MG63 (cell line): ENCODE data around the gene KRAS. TPM values are rescaled to one million over a fixed set of nuclear protein-coding genes. Genes with fewer than 3 reads are reported as not detected.

Experiments used
- DNase-seq: peaks from one replicate; pipeline ENCODE4 v3.0.0-alpha.2; 2020
- H3K27me3 ChIP-seq: fragments of 250-450 bp; sonication (Bioruptor Pico); 2 replicates; pipeline ENCODE4 v1.5.1; 2020; ENCODE audit warnings: mild to moderate bottlenecking, moderate library complexity
- H3K36me3 ChIP-seq: fragments of 250-450 bp; sonication (Bioruptor Pico); 2 replicates; pipeline ENCODE4 v1.5.1; 2020; ENCODE audit warnings: mild to moderate bottlenecking, moderate library complexity
- H3K4me3 ChIP-seq: fragments of 250-450 bp; sonication (Bioruptor Pico); 2 replicates; pipeline ENCODE4 v1.5.1; 2020; ENCODE audit warnings: mild to moderate bottlenecking, moderate library complexity
- H3K9me3 ChIP-seq: fragments of 250-450 bp; sonication (Bioruptor Pico); 2 replicates; pipeline ENCODE4 v1.5.1; 2020; ENCODE audit warnings: mild to moderate bottlenecking, moderate library complexity
- total RNA-seq: library from RNA; depleted of rRNA; stranded (reverse); fragments of >200 nt; shearing (Covaris generic); gene quantifications from 2 replicates; pipeline ENCODE4 v1.2.3, GENCODE V29; 2014; ENCODE audit warnings: low replicate concordance

The KRAS gene
- total RNA-seq, 1 experiment from 2014 or later = 4.1 TPM

- H3K9me3 ChIP-seq = no peaks in the 10 kb centered on the region
- no peaks in the 10 kb centered on the region for H3K27me3 ChIP-seq
- no peak overlapping the region for H3K4me3 ChIP-seq
- no peak for DNase-seq
- peaks cover 17% of the 10 kb centered on the region for H3K36me3 ChIP-seq
Measured at GRCh38 chr12:25241167-25242020, 9.3 kb downstream of the KRAS start.

DNA sequence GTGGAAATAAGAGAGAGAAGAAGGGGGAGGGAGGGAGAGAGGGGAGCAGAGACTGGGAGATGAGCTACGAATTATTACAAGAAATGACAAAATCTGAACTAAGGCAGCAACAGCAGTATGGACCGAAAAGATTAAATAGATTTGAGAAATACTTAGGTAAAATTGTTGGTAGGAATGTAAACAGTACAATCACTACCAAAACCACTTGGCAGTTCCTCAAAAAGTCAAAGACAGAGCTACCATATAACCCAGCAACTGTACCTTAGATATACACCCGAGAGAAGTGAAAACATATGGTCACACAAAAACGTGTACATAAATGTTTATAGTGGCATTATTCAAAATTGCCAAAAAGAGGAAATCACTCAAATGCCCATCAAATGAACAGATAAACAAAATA, 14.1 kb downstream of the KRAS start:
- peaks cover 19% of the 10 kb centered on the region for H3K36me3 ChIP-seq
- no peaks in the 10 kb centered on the region for H3K9me3 ChIP-seq
- H3K27me3 ChIP-seq = no peaks in the 10 kb centered on the region
- DNase-seq = no peak
- no peak overlapping the region for H3K4me3 ChIP-seq

- peak; percentile 19 for DNase-seq
- H3K36me3 ChIP-seq = peaks cover 19% of the 10 kb centered on the region
Measured at GRCh38 chr12:25236190-25236589, 14.5 kb downstream of the KRAS start.

DNA sequence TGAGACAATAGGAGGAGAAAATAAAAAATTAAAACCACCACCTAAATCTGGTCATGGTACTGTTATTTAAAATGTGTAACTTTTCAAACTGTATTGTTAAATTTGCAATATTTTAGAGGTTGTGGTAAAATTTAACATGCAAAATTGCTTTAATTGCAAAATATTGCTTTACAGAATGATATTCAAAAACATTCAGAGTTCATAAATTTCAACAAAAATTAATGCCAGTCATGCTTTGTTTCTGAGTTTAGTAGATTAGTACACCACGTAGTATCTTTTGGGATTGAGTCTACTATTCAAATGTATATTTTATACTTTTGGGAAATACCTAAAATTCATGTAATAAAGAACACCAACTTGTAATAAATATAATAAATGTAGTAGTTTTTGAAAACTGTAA, 37.4 kb downstream of the KRAS start:
- Histone ChIP-seq H3K9me3 (no peaks in the 10 kb centered on the region), H3K4me3 (no peak overlapping the region), H3K27me3 (no peaks in the 10 kb centered on the region), H3K36me3 (peaks cover 13% of the 10 kb centered on the region)
- DNase-seq = no peak

More at GRCh38 chr12:25236190-25236589, 14.5 kb downstream of the KRAS start:
- Histone ChIP-seq H3K27me3 (no peaks in the 10 kb centered on the region), H3K9me3 (no peaks in the 10 kb centered on the region), H3K4me3 (no peak overlapping the region)

DNA sequence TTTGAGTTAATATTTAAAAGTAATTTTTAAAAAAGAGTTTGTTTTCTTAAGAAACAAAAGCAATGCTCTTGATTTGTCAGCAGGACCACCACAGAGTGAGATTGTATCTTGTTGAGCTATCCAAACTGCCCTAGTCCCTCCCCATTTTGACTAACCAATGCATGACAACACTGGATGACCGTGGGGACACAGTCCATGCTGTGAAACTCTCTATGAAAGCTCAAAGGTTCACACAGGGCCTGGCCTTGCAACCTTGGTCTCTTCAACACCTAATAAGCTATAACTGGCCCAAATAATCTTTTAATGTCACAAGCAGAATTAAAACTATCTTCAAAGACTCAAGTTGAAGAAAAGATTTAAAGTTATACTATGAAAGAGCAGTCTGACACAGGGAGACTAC, 42.2 kb downstream of the KRAS start:
- Histone ChIP-seq H3K4me3 (no peak overlapping the region), H3K27me3 (no peaks in the 10 kb centered on the region), H3K9me3 (no peaks in the 10 kb centered on the region), H3K36me3 (peaks cover 42% of the 10 kb centered on the region)
- no peak for DNase-seq

GRCh38 chr12:25207846-25208245, 42.9 kb downstream of the KRAS start:
- no peak for DNase-seq
- Histone ChIP-seq H3K36me3 (peaks cover 42% of the 10 kb centered on the region), H3K27me3 (no peaks in the 10 kb centered on the region), H3K4me3 (no peak overlapping the region), H3K9me3 (no peaks in the 10 kb centered on the region)

- Histone ChIP-seq H3K36me3 (peaks cover 42% of the 10 kb centered on the region), H3K4me3 (no peak overlapping the region), H3K27me3 (no peaks in the 10 kb centered on the region), H3K9me3 (no peaks in the 10 kb centered on the region)
- no peak for DNase-seq
Measured at GRCh38 chr12:25207411-25207810, 43.3 kb downstream of the KRAS start.

DNA sequence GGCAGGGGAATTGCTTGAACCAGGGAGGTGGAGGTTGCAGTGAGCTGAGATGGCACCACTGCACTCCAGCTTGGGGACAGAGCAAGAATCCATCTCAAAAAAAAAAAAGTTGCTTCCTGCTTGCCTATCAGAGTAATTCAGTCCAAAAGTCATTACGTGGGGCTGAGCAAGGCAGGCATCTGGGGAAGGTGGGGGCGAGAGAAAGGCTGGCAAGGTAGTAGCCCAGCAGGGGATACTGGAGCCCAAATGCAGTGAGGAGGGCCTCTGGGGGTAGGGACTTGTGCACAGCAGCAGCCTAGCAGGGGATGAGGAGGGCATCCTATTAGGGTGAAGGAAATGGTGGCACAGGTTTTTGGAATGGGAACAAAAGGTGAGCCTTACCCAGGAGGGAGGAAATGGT, 48.6 kb downstream of the KRAS start:
- DNase-seq = no peak
- peaks cover 32% of the 10 kb centered on the region for H3K36me3 ChIP-seq
- no peak overlapping the region for H3K4me3 ChIP-seq

GRCh38 chr12:25200703-25201102, 50.0 kb downstream of the KRAS start:
- Histone ChIP-seq H3K4me3 (no peak overlapping the region), H3K36me3 (peaks cover 33% of the 10 kb centered on the region), H3K9me3 (no peaks in the 10 kb centered on the region), H3K27me3 (no peaks in the 10 kb centered on the region)
- peak; percentile 62 for DNase-seq

More for the DNA sequence above, 48.6 kb downstream of the KRAS start:
- no peaks in the 10 kb centered on the region for H3K9me3 ChIP-seq
- H3K27me3 ChIP-seq = no peaks in the 10 kb centered on the region

DNA sequence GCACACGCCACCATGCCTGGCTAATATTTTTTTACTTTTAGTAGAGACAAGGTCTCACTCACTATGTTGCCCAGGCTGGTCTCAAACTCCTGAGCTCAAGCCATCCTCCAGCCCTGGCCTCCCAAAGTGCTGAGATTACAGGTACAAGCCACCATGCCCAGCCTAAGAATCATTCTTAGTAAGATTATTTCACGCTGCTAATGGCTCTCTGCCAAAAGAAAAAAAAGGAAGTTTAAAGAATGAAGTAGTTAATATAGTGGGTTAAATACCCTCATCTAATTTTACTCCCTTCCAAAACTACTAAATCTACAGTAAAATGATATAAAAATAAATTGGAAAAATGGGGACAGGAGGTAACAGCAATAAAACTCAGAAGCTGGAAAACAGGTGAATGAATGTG, 53.1 kb downstream of the KRAS start:
- H3K4me3 ChIP-seq = no peak overlapping the region
- DNase-seq = no peak
- H3K27me3 ChIP-seq = no peaks in the 10 kb centered on the region
- H3K9me3 ChIP-seq = no peaks in the 10 kb centered on the region
- H3K36me3 ChIP-seq = peaks cover 16% of the 10 kb centered on the region

GRCh38 chr12:25195056-25195971, 55.4 kb downstream of the KRAS start, which contains the start of the genes DNAI7 and ETFRF1:
Gene DNAI7 (minus strand): TSS chr12:25195160. CDS start chr12:25195078, 82 bp downstream.
Gene ETFRF1 (plus strand): TSS chr12:25195237. CDS start chr12:25203957, 8,720 bp downstream.
- Histone ChIP-seq H3K4me3 (peak within 1 kb of the TSS; percentile 80), H3K27me3 (no peaks in the 10 kb centered on the region), H3K9me3 (no peaks in the 10 kb centered on the region), H3K36me3 (peaks cover 16% of the 10 kb centered on the region)
- DNase-seq = peak; percentile 99

DNA sequence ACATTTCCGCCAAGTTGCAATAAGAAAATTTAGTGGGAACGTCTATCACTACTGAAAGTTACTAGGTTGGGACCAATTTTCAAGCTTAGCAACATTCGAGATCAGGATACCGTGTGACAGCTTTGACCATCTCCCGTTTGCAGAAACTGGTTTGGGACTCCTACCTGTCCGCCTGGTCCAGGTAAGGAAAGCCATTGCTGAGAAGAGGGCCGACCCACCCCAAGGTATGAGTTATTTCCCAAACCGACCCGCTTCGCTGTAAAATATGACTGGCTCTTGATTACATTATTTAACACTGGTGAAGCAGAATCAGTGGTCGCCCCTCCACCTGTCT, 56.0 kb downstream of the KRAS start:
- Histone ChIP-seq H3K4me3 (peak overlapping the region; percentile 80), H3K36me3 (peaks cover 16% of the 10 kb centered on the region), H3K27me3 (no peaks in the 10 kb centered on the region), H3K9me3 (no peaks in the 10 kb centered on the region)
- no peak for DNase-seq

- H3K36me3 ChIP-seq = peaks cover 16% of the 10 kb centered on the region
Measured at GRCh38 chr12:25194214-25194613, 56.5 kb downstream of the KRAS start.

GRCh38 chr12:25190793-25191192, 59.9 kb downstream of the KRAS start:
- DNase-seq = no peak
- H3K27me3 ChIP-seq = no peaks in the 10 kb centered on the region
- H3K4me3 ChIP-seq = no peak overlapping the region
- no peaks in the 10 kb centered on the region for H3K9me3 ChIP-seq
- no peaks in the 10 kb centered on the region; the same call in 1 of the 2 replicates for H3K36me3 ChIP-seq

More at GRCh38 chr12:25194214-25194613, 56.5 kb downstream of the KRAS start:
- Histone ChIP-seq H3K4me3 (peak overlapping the region; percentile 80), H3K27me3 (no peaks in the 10 kb centered on the region), H3K9me3 (no peaks in the 10 kb centered on the region)
- no peak for DNase-seq

DNA sequence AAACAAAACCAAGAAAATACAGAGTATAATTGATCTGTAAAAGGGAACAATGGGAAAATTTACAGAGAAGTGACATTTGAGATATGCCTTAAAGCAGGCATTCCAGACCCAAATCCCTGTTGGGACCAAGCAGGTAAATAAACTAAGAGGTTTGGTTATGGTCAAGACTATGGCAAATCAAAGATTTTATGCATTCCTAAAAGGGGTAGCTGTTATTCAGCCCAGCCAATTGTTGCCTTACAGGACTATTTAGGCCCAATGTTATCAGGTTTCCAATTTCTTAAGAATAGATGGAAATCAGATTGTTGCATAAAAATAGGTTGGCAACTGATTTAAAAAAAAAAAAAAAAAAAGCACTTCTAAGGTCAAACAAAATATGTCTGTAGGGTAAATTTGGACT, 61.1 kb downstream of the KRAS start:
- Histone ChIP-seq H3K9me3 (no peaks in the 10 kb centered on the region), H3K36me3 (no peaks in the 10 kb centered on the region), H3K4me3 (no peak overlapping the region), H3K27me3 (no peaks in the 10 kb centered on the region)
- no peak for DNase-seq

DNA sequence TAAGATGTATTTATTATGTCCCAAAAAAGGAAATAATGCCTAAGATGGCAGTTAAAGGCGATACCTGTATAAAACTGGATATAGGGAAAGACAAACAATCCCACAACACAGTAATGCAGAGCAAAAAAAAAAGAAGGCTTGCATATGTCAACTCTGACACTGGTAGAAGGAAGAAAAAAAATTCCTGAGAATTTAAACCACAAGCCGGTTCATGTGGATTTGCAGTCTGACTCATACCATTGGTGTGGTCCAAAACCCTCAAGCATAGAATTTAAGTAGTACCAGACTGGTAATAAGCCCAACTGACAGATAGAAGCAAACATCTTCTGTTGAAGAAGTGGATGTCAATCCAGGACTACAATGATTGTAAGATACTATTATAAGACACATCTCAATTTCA, 62.9 kb downstream of the KRAS start:
- Histone ChIP-seq H3K4me3 (no peak overlapping the region), H3K36me3 (no peaks in the 10 kb centered on the region), H3K9me3 (no peaks in the 10 kb centered on the region), H3K27me3 (no peaks in the 10 kb centered on the region)
- peak; percentile 62 for DNase-seq

DNA sequence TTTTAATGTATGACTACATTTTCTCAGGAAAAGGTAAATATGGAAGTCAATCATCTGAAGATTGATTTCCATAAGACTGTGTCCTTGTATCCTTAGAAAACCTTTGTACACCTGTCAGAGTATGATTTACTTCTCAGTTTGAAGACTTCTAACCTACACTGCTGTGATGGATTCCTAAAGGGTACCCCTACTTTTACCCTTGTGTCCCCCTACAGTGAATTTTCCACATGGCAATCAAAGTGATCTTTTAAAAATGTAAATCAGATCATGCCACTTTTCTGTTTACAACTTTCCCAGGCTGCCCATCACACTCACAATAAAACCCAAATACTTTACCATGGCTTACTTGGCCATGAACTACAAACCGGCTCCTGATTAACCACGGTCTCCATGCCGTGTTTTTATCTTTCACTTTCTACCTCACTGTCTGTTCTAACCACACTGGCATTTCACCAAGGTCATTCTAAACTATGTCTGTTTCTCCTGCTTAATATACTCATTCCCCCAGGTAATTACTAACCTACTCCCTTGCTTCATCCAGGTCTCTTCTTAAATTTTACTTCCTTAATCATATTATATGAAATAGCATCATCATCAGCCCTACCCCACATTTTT, 63.8 kb downstream of the KRAS start:
- Histone ChIP-seq H3K27me3 (no peaks in the 10 kb centered on the region), H3K9me3 (no peaks in the 10 kb centered on the region), H3K36me3 (no peaks in the 10 kb centered on the region), H3K4me3 (0 out of 2 replicates have a peak overlapping the region, but pooled peaks have one; percentile 0)
- DNase-seq = no peak
